Measurements from ENCODE around the gene LHFPL3. TPM values are rescaled to one million over a fixed set of nuclear protein-coding genes. Genes with fewer than 3 reads are reported as not detected.

Gene LHFPL3
- total RNA-seq, 1 experiment from 2014 or later: not detected

DNA sequence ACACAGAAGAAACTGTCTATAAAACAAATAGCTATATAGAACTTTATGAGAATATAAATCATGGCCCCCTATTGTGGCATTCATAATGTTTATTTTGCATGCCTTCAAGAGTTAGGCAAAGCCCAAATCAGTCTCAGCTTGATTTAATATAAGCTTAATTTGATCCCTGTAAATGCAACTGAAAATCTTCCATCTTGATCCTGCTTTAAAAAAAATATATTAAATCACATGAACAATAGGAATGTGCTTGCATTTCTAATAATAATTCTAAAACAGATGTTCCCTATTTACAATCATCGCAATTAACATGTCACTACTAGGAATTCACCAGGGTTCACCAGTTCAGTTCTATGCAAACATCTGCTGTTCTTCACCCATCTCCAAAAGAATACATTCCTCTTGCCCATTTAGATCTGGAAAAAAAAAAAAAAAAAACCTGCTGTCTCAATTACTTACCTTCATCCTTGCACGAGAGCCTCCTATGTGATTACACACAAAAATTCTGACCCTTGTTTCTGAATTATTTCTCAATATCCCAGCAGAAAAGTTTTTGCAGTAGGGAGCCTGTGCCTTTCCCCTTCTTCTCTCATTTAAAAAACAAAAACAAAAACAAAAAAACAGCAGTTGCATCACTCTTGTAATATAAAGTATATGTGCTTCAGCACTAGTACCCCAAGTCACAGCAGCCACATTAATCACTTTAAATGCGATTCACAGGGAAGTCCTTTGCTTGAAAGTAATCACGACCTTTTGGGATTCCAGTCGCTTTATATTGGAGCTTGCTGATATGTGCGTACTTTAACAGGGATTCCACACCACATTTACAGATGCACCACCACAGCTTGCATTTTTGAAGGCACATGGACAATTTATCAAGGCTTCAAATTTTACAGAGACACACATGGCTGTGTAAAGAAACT, 490.8 kb downstream of the LHFPL3 start:
- Histone ChIP-seq H3K27me3 (replicated peaks; ENCODE audit: insufficient read depth, low read depth, low read length, poor library complexity) (peaks cover 51% of the 10 kb centered on the region), H3K36me3 (ENCODE audit: insufficient read depth, low read length, poor library complexity, severe bottlenecking) (no peaks in the 10 kb centered on the region), H3K4me3 (ENCODE audit: low read depth, low read length, poor library complexity, severe bottlenecking) (no peak overlapping the region), H3K27ac (ENCODE audit: low read depth, low read length, poor library complexity, severe bottlenecking) (no peak overlapping the region), H3K4me1 (ENCODE audit: insufficient read depth, low read length, poor library complexity, severe bottlenecking) (no peaks in the 10 kb centered on the region), H3K9me3 (ENCODE audit: low read depth, low read length, poor library complexity, severe bottlenecking) (no peaks in the 10 kb centered on the region)
- DNase-seq (ENCODE audit: low spot score): no peak
- ChIA-PET POLR2A (ENCODE audit: low non-redundant PET) (no interaction called here), CTCF (interaction anchor here (0.6 kb wide), 1 partner anchor 100 kb away, joined by 8 read pairs; no protein-coding TSS in a partner anchor)
- TF ChIP-seq, protein P1, sequence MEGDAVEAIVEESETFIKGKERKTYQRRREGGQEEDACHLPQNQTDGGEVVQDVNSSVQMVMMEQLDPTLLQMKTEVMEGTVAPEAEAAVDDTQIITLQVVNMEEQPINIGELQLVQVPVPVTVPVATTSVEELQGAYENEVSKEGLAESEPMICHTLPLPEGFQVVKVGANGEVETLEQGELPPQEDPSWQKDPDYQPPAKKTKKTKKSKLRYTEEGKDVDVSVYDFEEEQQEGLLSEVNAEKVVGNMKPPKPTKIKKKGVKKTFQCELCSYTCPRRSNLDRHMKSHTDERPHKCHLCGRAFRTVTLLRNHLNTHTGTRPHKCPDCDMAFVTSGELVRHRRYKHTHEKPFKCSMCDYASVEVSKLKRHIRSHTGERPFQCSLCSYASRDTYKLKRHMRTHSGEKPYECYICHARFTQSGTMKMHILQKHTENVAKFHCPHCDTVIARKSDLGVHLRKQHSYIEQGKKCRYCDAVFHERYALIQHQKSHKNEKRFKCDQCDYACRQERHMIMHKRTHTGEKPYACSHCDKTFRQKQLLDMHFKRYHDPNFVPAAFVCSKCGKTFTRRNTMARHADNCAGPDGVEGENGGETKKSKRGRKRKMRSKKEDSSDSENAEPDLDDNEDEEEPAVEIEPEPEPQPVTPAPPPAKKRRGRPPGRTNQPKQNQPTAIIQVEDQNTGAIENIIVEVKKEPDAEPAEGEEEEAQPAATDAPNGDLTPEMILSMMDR (conservative IDR thresholded peaks at IDR 0.05; ENCODE audit: low read depth, low read length): no peak
- TF ChIP-seq EZH2 (IDR thresholded peaks at IDR 0.05; ENCODE audit: borderline replicate concordance, low read depth, low read length, poor library complexity, severe bottlenecking): no peak
- intact Hi-C loops (cut with micrococcal nuclease; ENCODE audit: unreplicated experiment): no loop called here
- BruUV-seq (replicated peaks): no TSS peak

DNA sequence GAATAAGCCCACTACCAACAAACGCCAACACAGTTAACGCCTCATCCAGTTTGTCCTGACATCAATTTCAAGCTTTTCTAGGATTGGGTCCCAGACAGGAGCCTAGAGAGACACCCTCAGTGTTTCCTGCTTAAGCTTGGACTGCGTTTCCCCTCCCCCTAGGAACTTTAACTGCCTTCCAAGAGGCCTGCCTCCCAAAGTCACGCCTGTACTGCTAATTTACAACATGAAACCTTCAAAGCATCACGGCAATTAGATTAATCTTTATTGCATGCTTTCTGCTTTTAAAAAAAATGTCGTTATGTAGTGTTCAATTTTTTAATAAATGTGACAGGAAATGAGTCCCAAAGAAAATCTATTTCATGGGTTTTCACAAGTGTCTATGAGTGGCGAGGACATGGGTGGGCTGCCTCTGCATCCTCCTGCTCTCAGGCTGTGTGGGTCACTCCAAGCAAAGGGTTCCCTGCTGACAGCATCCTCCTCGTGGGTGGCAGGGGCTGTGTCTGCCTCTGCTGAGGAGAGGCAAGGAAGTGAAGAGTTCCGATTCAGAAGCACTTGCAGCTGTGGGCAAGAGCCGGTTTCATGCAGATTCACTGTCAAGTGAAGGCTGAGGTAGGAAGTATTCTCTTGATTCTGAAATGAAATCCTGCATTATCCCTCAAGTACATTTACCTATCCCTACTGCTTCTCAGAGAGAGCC, 492.6 kb downstream of the LHFPL3 start:
- DNase-seq (ENCODE audit: low spot score): no peak
- Histone ChIP-seq H3K36me3 (ENCODE audit: insufficient read depth, low read length, poor library complexity, severe bottlenecking) (no peaks in the 10 kb centered on the region), H3K4me3 (ENCODE audit: low read depth, low read length, poor library complexity, severe bottlenecking) (no peak overlapping the region), H3K27ac (ENCODE audit: low read depth, low read length, poor library complexity, severe bottlenecking) (no peak overlapping the region), H3K4me1 (ENCODE audit: insufficient read depth, low read length, poor library complexity, severe bottlenecking) (no peaks in the 10 kb centered on the region), H3K27me3 (replicated peaks; ENCODE audit: insufficient read depth, low read depth, low read length, poor library complexity) (peaks cover 41% of the 10 kb centered on the region), H3K9me3 (ENCODE audit: low read depth, low read length, poor library complexity, severe bottlenecking) (no peaks in the 10 kb centered on the region)
- TF ChIP-seq, protein P1 (conservative IDR thresholded peaks at IDR 0.05; ENCODE audit: low read depth, low read length): no peak
- no peak for TF ChIP-seq EZH2 (IDR thresholded peaks at IDR 0.05; ENCODE audit: borderline replicate concordance, low read depth, low read length, poor library complexity, severe bottlenecking)
- BruUV-seq (replicated peaks): no TSS peak
- intact Hi-C loops (cut with micrococcal nuclease; ENCODE audit: unreplicated experiment): no loop called here
- CTCF ChIA-PET: no interaction called here
- POLR2A ChIA-PET (ENCODE audit: low non-redundant PET): no interaction called here

DNA sequence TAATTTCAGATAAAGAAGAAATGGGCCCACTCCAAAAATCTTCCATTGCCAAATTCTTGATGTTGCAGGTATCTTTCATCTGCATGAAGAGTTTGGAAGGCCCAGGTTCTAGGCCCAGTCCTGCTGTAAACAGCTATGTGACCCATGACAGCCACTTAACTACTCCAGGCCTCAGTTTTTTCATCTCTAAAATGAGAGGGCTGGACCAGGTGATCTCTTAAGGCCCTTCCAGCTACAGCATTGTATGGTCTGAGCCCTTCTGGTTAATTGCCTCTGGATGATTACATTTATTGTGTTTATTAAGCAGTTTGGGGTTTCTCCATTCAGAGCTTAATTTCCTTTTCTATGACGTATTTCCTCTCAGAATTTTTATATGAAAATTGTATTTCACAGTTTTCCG, 494.8 kb downstream of the LHFPL3 start:
- intact Hi-C loops (cut with micrococcal nuclease; ENCODE audit: unreplicated experiment): no loop called here
- Histone ChIP-seq H3K9me3 (ENCODE audit: low read depth, low read length, poor library complexity, severe bottlenecking) (no peaks in the 10 kb centered on the region), H3K27ac (ENCODE audit: low read depth, low read length, poor library complexity, severe bottlenecking) (no peak overlapping the region), H3K27me3 (replicated peaks; ENCODE audit: insufficient read depth, low read depth, low read length, poor library complexity) (peaks cover 22% of the 10 kb centered on the region), H3K4me1 (ENCODE audit: insufficient read depth, low read length, poor library complexity, severe bottlenecking) (no peaks in the 10 kb centered on the region), H3K4me3 (ENCODE audit: low read depth, low read length, poor library complexity, severe bottlenecking) (no peak overlapping the region), H3K36me3 (ENCODE audit: insufficient read depth, low read length, poor library complexity, severe bottlenecking) (no peaks in the 10 kb centered on the region)
- TF ChIP-seq, protein P1 (conservative IDR thresholded peaks at IDR 0.05; ENCODE audit: low read depth, low read length): no peak
- TF ChIP-seq EZH2 (IDR thresholded peaks at IDR 0.05; ENCODE audit: borderline replicate concordance, low read depth, low read length, poor library complexity, severe bottlenecking): no peak
- no peak for DNase-seq (ENCODE audit: low spot score)
- no TSS peak for BruUV-seq (replicated peaks)
- ChIA-PET POLR2A (ENCODE audit: low non-redundant PET) (no interaction called here), CTCF (no interaction called here)

Data from A673 (cell line).